Sigmoid colon (tissue), 4 donors: ENCODE results near the gene FNDC3A.

Source experiments
- EP300 ChIP-seq, 4 donors: sonication (generic); formaldehyde crosslinking; IDR thresholded peaks; one replicate each; pipeline ENCODE4 v1.6.1; 2017; ENCODE audit warnings: antibody characterized with exemption in 4 of 4
- POLR2A ChIP-seq, 2 donors: fragments of 450-650 bp; IDR thresholded peaks; one replicate each; pipeline ENCODE4 v1.6.1; 2016; ENCODE audit warnings: antibody characterized with exemption in 2 of 2, mild to moderate bottlenecking in 2 of 2, moderate library complexity in 2 of 2
- POLR2AphosphoS5 ChIP-seq, 4 donors: sonication (generic); formaldehyde crosslinking; IDR thresholded peaks; one replicate each; pipeline ENCODE4 v1.6.1; 2017; ENCODE audit warnings: antibody characterized with exemption in 4 of 4
- TF ChIP-seq, protein P1 (sequence below), 4 experiments: fragments of 450-650 bp in 3 of 4; fragments of 200-600 bp in 1 of 4; IDR thresholded peaks; one replicate each; pipeline ENCODE4 v1.5.1; 2016 to 2019; ENCODE audit warnings: antibody characterized with exemption in 4 of 4, mild to moderate bottlenecking in 3 of 4, moderate library complexity in 2 of 4

DNA sequence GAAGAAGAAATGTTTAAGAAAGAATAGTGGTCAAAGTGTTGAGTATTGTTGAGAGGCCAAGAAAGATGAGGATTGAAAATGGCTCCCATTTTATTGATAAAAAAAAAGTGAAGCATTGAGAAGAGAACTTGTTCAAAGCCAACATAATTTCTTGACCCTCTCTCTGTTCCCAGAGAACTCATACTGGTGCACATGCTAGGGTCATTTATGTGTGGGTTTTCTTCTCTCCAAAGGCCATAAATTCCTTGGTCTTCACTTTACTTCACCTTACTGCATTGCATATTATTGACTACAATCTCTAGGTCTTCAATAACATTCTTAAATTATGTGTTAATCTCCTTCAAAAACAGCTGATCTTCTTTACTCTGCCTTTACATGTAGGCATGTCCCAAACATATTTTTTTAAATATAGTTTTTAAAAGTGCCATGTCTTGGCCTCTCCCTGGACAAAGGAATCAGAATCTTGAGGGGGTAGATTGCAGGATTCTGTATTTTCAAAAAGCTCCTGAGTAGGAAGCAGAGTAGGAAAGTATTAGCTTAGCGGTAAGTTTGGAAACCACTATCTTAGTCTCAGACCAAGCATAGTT lies 1.8 kb upstream of the FNDC3A start:
- TF ChIP-seq POLR2A (IDR thresholded peaks at IDR 0.05) (no peak), POLR2AphosphoS5 (IDR thresholded peaks at IDR 0.05) (no peak), EP300 (IDR thresholded peaks at IDR 0.05) (no peak)
- TF ChIP-seq, protein P1, sequence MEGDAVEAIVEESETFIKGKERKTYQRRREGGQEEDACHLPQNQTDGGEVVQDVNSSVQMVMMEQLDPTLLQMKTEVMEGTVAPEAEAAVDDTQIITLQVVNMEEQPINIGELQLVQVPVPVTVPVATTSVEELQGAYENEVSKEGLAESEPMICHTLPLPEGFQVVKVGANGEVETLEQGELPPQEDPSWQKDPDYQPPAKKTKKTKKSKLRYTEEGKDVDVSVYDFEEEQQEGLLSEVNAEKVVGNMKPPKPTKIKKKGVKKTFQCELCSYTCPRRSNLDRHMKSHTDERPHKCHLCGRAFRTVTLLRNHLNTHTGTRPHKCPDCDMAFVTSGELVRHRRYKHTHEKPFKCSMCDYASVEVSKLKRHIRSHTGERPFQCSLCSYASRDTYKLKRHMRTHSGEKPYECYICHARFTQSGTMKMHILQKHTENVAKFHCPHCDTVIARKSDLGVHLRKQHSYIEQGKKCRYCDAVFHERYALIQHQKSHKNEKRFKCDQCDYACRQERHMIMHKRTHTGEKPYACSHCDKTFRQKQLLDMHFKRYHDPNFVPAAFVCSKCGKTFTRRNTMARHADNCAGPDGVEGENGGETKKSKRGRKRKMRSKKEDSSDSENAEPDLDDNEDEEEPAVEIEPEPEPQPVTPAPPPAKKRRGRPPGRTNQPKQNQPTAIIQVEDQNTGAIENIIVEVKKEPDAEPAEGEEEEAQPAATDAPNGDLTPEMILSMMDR (IDR thresholded peaks at IDR 0.05), result no peak
